Right lobe of liver (tissue), 4 donors: ENCODE measurements around the gene HDAC7.

Source experiments
- CTCF ChIP-seq, 4 donors: fragments of 200-600 bp in 3 of 4; fragments of 450-650 bp in 1 of 4; IDR thresholded peaks; one replicate each; pipeline versions ENCODE4 v1.5.1 to v1.8.0; 2016 to 2022; ENCODE audit warnings: antibody characterized with exemption in 4 of 4, mild to moderate bottlenecking in 2 of 4
- POLR2A ChIP-seq: fragments of 450-650 bp; IDR thresholded peaks from one replicate; pipeline ENCODE4 v1.6.1; 2017; ENCODE audit warnings: antibody characterized with exemption, mild to moderate bottlenecking
- donor health status: DM: no; HTN: no; CAD: no.
- donor health status: DM: no; HTN: no; CAD: no.
- donor health status: DM: no; HTN: yes; CAD: no.

GRCh38 chr12:47741340-47741703 is 78.4 kb downstream of the HDAC7 start:
- TF ChIP-seq CTCF (IDR thresholded peaks at IDR 0.05) (no peak), POLR2A (no peak)
